ENCODE results near the gene NACC1.

The NACC1 gene

DNA sequence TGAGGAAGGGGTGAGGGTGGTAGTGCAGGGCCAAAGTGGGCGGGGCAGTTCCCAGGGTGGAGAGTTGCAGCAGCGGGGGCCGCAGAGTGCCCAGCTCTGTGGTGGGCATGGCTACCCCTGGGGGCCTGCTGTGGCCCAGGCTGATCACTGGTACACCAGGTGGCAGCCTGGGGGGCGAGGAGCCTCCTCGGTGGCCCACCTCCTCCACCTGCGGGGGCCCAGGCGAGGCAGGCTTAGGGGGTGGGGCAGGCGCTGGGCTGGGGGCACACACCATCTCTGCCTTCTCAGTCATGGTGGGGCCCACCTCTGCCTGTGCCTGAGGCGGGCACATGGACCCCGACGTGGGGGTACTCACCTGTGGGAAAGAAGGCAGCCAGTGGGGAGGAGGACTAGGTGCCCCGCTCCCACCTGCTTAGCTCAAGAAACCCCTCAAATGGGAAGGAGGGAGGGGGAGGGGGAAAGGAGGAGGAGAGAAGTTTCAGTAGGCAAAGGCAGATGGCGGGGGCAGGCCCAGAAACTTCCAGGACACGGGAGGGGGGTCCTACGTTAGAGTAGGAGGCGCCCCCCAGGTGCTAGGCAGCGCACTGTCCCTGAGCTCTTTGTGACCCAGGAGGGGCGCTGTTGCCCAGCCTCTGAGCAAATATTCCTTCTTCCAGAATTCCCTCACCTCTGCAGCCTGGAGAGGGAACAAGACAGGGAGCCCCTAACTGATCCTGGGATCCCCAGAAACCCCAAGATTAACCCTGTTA, 17.0 kb upstream of the NACC1 start:
- DNase-seq: no peak

- no peak for DNase-seq
Measured at GRCh38 chr19:13101590-13102415, 16.3 kb upstream of the NACC1 start.

- DNase-seq: no peak
Measured at GRCh38 chr19:13102416-13102665, 15.7 kb upstream of the NACC1 start.

GRCh38 chr19:13102666-13103580, 15.1 kb upstream of the NACC1 start, which contains the start of gene LYL1:
Gene LYL1, minus strand, starts transcription at chr19:13102858. Its CDS starts 1,687 bp downstream, at chr19:13101171.
- DNase-seq: peak; percentile 88

DNA sequence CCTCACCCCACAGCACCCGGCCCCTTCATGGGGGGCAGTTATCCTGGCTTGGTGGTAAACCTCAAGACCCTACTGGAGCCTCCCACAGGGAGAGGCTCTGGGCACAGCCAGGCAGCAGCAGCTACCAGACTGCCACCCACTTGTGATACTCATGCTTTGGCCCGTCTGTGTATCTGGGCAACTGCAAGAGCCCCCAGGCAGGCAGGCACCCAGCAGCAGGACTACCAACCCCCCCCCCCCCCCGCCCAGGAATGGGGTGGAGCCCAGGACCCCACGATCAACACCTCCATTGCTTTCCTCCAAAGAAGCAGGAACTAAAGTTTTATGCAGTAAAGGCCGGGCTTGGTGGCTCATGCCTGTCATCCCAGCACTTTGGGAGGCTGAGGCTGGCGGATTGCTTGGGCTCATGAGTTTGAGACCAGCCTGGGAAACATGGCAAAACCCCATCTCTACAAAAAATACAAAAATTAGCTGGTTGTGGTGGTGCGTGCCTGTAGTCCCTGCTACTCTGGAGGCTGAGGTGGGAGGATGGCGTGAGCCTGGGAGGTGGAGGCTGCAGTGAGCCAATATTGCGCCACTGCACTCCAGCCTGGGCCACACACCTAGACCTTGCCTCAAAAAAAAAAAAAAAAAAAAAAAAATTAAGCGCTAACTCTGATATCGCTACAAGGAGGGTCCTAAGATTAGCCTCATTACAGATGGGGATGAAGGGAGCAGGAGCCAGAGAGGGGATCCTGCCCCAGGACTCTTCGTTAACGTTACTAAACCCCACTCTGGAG, 14.3 kb upstream of the NACC1 start:
- DNase-seq: no peak

DNA sequence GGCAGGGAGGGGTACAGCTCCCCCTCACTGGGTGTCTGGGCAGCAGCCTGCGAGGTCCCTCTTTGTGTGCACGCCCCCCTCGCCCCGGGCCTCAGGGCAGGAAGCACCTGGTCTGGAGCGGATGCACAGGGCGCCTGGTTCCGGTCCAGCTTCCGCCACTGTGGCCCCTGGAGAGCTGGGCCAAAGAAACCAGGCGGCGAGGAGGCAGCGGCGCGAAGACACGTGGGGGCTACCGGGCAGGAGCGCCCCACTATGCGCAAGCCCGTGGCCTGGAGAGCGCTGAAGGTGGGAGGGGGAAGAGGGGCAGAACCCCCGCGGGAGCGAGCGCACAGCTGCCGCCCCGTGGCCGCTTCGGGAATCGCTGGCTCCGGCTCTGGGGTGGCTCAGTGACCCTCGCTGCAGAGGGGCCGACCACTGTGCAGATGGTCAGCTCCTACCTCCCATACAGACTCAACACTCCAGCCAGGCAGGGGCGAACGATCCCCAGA, 13.7 kb upstream of the NACC1 start:
- peak; percentile 79 for DNase-seq

DNA sequence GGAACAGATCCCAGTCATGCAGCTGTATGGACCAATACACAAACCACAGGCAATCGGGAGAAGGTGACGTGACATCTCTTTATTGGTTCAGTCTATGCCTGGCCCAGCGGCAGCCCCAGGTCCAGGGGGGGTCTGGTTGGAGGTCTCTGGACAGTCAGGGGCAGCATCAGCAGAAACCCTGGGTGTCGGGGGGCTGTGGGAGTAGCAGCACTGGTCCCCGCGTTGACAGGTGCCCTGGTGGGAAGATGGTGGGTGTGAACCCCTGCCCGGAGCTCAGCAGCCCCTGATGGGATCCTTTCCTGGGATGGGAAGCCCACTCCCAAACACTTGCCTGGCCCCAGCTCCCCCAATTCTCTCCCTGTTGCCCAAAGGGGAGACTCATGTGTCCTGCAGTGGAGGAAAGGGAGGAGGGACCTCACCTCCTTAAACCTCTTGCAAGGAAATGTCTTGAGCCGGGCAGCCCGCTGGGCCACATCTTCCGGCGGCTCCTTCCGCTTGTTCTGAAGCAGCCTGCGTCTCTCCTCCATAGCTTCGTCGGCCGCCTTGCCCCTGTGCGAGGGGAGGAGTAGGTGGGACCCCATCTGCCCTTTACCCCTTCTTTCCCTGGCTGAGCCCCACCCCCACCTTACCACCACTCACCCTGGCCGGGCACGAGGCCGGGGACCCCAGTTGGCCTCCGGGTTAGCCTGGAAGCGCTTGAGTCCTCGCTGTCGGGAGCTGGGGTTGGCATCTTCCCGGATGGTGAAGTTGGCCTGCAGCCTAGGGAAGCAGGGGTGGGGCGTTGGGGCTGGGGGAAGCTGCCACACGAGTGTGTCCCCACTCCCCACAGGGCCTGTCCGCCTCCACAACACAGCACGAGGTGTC, 13.0 kb upstream of the NACC1 start:
- DNase-seq: peak; percentile 51

- DNase-seq: no peak
Measured at GRCh38 chr19:13109361-13110098, 8.5 kb upstream of the NACC1 start.

DNA sequence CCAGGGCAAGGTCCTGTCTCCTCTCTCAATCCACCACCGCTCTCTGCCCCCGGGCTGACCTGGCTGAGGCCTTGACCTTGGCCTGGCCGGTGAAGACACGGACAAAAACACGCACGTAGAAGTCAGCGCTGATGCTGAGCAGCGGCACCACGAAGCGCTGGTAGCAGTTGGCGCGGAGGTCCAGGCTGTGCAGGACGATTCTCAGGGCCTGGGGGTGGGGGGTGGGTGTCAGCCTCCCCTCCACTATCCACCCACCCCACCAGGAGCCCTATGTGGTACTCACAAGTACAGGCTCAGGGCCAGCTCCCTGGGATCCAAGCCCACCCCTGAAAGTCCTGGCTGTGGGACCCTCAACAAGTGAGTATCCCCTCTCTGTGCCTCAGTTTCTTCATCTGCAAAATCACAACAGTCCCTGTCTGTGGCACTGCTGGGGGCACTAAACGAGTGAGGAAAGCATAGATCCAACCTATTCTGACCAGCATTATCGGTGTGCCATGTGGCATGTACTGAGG, 7.9 kb upstream of the NACC1 start:
- no peak for DNase-seq

DNA sequence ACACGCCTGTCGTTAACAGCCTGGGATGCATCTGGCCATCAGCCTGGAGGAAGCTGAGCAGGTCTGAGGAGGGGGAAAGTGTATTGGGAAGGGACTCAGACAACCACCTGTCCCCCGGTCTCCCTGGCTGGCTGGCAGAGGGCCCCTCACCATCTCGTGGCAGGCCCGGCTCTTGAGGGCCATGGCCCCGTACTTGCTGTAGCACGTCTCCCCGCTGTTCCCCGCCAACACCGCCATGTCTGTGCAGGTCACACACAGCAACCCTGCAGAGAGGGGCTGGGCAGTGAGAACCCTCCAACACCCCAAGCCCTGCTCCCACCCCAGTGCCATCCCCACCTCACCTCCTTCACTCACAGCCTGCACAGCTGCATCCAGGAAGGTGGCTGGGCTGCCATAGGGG, 5.5 kb upstream of the NACC1 start:
- DNase-seq: no peak

- DNase-seq: no peak
Measured at GRCh38 chr19:13115936-13116281, 2.2 kb upstream of the NACC1 start.

DNA sequence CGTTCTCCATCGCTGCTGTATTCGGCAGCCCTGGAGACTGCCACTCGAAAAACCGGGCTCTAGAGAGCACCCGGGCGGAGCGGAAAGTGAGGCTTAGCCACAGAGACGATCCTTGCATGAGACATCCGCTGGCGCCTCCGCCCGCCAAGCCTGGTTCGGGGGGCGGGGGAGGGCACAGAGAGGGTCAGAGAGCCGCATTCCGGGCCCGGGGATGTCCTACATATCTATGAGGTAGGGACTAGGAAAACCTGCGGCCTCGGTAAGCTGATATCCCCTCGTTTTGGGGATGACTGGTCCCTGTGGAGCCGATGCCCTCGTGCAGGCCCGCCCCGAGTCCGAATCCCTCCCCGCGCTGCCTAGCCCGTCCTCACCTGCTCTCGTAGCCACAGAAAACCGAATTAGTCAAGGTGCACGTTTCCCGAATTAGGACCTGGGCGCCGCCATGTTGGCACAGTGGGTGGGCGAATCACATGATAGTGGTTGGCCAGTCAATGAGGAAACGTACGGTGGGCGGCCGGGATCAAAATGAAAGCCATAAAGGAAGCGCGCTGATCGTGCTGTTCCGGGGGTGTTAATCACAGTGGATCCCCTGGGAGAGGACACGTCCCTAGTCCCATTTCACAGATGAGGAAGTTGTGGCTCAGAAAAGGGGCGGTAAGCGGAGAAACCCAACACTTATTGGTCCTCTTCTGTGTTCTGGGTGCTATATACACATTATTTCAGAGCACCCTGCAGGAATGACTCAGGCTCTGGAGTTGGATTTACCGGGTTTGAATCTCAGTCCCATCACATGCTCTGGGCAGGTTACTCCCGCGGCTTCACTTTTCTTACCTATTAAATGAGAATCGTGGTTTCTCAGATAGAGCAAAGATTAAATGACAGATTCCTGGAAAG, 1.5 kb upstream of the NACC1 start, which contains the start of gene TRMT1:
Gene TRMT1 (minus strand): TSS at position 459 of the 894 bp plus-strand sequence. CDS start 341 bp downstream, at position 118.
- DNase-seq: peak; percentile 96

DNA sequence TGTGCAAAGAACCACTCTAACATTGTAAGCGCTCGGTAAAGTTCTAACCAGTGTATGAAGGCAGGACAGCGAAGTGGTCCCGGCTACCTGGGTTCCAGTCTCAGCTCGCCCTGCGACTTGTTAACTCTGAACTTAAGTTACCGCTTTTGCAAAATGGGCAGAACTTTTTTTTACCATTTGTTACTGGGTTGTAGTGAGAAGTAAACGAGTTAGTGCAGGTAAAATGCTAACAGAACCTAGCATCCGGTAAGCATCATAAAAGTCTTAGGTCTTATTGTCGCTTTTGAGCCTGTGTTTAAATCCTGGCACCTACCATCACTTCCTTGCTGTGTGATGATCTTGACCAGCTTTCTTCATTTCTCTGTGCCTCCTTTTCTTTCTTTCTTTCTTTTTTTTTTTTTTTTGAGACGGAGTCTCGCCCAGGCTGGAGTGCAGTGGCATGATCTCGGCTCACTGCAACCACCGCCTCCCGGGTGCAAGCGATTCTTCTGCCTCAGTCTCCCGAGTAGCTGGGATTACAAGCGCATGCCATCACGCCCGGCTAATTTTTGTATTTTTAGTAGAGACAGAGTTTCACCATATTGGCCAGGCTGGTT, 790 bp upstream of the NACC1 start:
- no peak for DNase-seq

DNA sequence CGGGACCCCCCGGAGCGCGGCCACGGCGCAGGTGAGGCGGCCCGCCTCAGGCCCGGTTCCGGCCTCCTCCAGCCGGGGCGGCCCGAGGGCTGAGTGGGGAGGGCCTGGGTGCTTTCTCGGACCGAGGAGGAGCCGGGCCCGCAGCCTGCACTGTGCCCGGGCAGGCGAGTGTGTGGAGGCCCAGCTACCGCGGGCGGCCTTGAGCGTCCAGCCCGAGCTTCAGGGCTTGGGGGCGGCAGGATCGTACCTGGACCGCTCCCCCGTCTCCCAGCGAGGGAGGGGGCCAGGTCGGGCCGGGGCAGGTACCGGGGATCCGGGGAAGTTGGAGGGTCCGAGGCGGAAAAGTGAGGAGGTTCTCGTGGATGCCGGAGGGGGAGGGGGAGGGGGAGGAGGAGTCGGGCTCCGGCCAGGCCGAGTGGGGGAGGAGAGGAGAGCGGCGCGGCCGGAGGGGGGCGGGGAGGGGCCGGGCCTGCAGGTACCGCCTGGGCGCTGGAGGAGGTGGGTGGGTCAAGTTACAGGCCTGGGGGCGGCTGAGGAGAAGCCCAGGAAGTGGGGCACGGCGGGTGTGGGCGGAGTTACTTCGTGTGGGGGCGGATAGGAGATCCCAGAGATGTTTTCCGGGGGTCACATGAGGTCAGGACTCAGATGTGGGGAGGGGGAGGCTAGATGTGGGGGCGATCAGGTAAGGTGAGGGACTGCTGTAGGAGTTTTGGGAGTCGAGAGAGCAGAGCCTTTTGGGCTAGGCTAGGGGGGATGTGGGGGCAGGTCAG, 545 bp downstream of the NACC1 start:
- DNase-seq: peak; percentile 56

DNA sequence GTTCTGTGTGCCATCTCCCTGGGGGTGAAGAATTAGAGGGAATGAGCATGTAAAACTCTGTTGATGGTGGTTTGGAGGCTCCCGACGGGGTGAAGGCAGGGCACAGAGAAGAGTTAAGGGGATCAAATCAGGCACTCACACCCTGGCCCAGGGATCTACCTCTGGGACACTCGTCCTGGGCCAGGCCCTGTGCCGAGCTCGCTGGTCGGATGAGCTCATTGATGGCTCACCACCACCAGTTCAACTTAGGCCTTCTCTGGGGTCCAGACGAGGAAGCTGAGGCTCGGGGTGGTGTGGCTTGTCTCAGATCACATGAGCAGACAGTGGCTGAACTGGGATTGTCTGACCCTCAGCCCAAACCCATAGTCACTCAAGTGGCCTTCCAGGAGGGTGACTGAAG, 1.6 kb downstream of the NACC1 start:
- no peak for DNase-seq

DNA sequence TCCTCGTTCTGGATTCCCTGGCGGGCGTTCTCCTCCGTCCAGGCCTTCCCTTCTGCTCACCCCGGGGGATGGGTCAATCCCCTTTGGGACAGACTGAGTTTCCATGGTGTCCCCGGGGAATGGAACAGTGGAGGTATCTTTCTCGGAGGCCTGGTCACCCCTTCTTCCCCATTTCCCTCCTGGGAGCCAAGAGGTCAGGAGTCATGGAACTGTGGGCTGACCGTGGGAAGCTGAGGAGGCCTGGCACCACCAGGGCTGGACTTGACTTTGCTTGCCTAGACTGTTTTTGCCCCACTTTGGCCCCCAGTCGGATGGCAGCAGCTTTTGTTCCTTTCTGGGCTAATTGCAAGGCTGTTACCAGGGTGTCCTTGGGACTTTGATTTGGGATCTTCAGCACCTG, 2.0 kb downstream of the NACC1 start:
- no peak for DNase-seq

DNA sequence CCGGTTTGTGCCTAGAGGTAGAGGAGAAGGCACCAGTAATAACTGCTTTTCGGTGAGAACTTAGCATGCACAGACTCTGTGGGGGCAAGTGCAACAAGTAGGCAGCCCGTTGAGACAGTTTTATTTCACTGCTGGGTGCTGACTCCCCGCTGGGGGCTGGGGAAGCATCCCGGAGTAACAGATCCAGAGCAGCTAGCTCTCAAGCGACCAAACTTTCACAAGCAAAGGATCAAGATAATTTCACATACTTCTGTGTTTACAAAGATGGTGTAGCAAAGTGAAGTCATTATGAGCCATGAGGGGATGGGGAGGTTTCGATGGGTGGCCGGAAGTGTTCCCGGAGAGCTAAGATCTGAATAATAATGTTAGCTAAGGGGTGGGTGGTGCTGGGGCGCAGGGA, 2.8 kb downstream of the NACC1 start:
- no peak for DNase-seq
